IPS-18a (cell line): Measurements from ENCODE around the gene GALR3.
A peak's percentile ranks its signal among the peaks of the same experiment; 100 is the strongest.

Experiments
- H3K27ac ChIP-seq: one replicate; pipeline ENCODE4 v1.5.1; 2013; ENCODE audit warnings: low read length
- H3K27me3 ChIP-seq: one replicate; pipeline ENCODE4 v1.6.1; 2013; ENCODE audit warnings: mild to moderate bottlenecking, low read length; ENCODE audit not compliant: control insufficient read depth, insufficient read depth
- H3K36me3 ChIP-seq: one replicate; pipeline ENCODE4 v1.6.1; 2013; ENCODE audit warnings: low read depth, low read length; ENCODE audit not compliant: control insufficient read depth
- H3K4me1 ChIP-seq: one replicate; pipeline ENCODE4 v1.6.1; 2013; ENCODE audit warnings: low read depth, low read length; ENCODE audit not compliant: control insufficient read depth
- H3K4me3 ChIP-seq: one replicate; pipeline ENCODE4 v1.5.1; 2013; ENCODE audit warnings: low read length
- H3K9ac ChIP-seq: one replicate; pipeline ENCODE4 v1.6.1; 2013; ENCODE audit warnings: mild to moderate bottlenecking, low read length, moderate library complexity
- H3K9me3 ChIP-seq: one replicate; pipeline ENCODE4 v1.6.1; 2013; ENCODE audit warnings: low read depth, low read length; ENCODE audit not compliant: control insufficient read depth

GALR3 gene

GRCh38 chr22:37804881-37805809, 18.0 kb upstream of the GALR3 start:
- Histone ChIP-seq H3K27ac (no peak overlapping the region), H3K4me1 (peaks cover 34% of the 10 kb centered on the region), H3K27me3 (peaks cover 66% of the 10 kb centered on the region), H3K4me3 (peak overlapping the region; percentile 82), H3K9me3 (no peaks in the 10 kb centered on the region), H3K9ac (peak overlapping the region; percentile 65), H3K36me3 (no peaks in the 10 kb centered on the region)

GRCh38 chr22:37805810-37806277, 17.3 kb upstream of the GALR3 start:
- no peaks in the 10 kb centered on the region for H3K9me3 ChIP-seq
- peak overlapping the region; percentile 27 for H3K9ac ChIP-seq
- H3K27ac ChIP-seq: no peak overlapping the region
- peaks cover 34% of the 10 kb centered on the region for H3K4me1 ChIP-seq
- H3K27me3 ChIP-seq: peaks cover 66% of the 10 kb centered on the region
- H3K4me3 ChIP-seq: peak overlapping the region; percentile 82
- no peaks in the 10 kb centered on the region for H3K36me3 ChIP-seq

- H3K4me1 ChIP-seq: peaks cover 34% of the 10 kb centered on the region
- no peak overlapping the region for H3K27ac ChIP-seq
- peak overlapping the region; percentile 82 for H3K4me3 ChIP-seq
- peak overlapping the region; percentile 27 for H3K9ac ChIP-seq
- H3K9me3 ChIP-seq: no peaks in the 10 kb centered on the region
- H3K27me3 ChIP-seq: peaks cover 61% of the 10 kb centered on the region
- H3K36me3 ChIP-seq: no peaks in the 10 kb centered on the region
Measured at GRCh38 chr22:37806409-37807333, 16.5 kb upstream of the GALR3 start.

- Histone ChIP-seq H3K9ac (peak within 1 kb of the TSS; percentile 67), H3K9me3 (no peaks in the 10 kb centered on the region), H3K36me3 (no peaks in the 10 kb centered on the region), H3K27ac (no peak within 1 kb of the TSS), H3K4me1 (peaks cover 34% of the 10 kb centered on the region), H3K4me3 (peak within 1 kb of the TSS; percentile 82), H3K27me3 (peaks cover 59% of the 10 kb centered on the region)
Measured at GRCh38 chr22:37807410-37808293, 15.5 kb upstream of the GALR3 start, which contains the start of gene GCAT. TSS of gene GCAT (plus strand) at chr22:37807934. CDS start at chr22:37807968, 34 bp downstream.

GRCh38 chr22:37808294-37808657, 14.9 kb upstream of the GALR3 start:
- Histone ChIP-seq H3K27ac (no peak overlapping the region), H3K4me1 (peaks cover 30% of the 10 kb centered on the region), H3K4me3 (peak overlapping the region; percentile 82)

GRCh38 chr22:37809672-37810333, 13.4 kb upstream of the GALR3 start:
- Histone ChIP-seq H3K27ac (no peak overlapping the region), H3K4me1 (peaks cover 20% of the 10 kb centered on the region), H3K9me3 (no peaks in the 10 kb centered on the region), H3K36me3 (peaks cover under 1% of the 10 kb centered on the region), H3K9ac (no peak overlapping the region), H3K27me3 (peaks cover 38% of the 10 kb centered on the region), H3K4me3 (no peak overlapping the region)

More at GRCh38 chr22:37808294-37808657, 14.9 kb upstream of the GALR3 start:
- no peaks in the 10 kb centered on the region for H3K9me3 ChIP-seq
- H3K27me3 ChIP-seq: peaks cover 52% of the 10 kb centered on the region
- H3K36me3 ChIP-seq: no peaks in the 10 kb centered on the region
- H3K9ac ChIP-seq: peak overlapping the region; percentile 67

- H3K4me1 ChIP-seq: peaks cover 5% of the 10 kb centered on the region
- peaks cover 19% of the 10 kb centered on the region for H3K27me3 ChIP-seq
- no peak overlapping the region for H3K27ac ChIP-seq
- no peak overlapping the region for H3K4me3 ChIP-seq
- H3K9me3 ChIP-seq: no peaks in the 10 kb centered on the region
- no peak overlapping the region for H3K9ac ChIP-seq
- peaks cover 5% of the 10 kb centered on the region for H3K36me3 ChIP-seq
Measured at GRCh38 chr22:37811867-37812266, 11.3 kb upstream of the GALR3 start.

GRCh38 chr22:37812869-37813678, 10.1 kb upstream of the GALR3 start:
- H3K27ac ChIP-seq: no peak overlapping the region

GRCh38 chr22:37815593-37815992, 7.6 kb upstream of the GALR3 start:
- Histone ChIP-seq H3K27me3 (peaks cover 24% of the 10 kb centered on the region), H3K4me3 (no peak overlapping the region), H3K9ac (no peak overlapping the region), H3K27ac (no peak overlapping the region), H3K4me1 (peaks cover 8% of the 10 kb centered on the region), H3K36me3 (peaks cover 5% of the 10 kb centered on the region), H3K9me3 (no peaks in the 10 kb centered on the region)

More at GRCh38 chr22:37812869-37813678, 10.1 kb upstream of the GALR3 start:
- H3K36me3 ChIP-seq: peaks cover 5% of the 10 kb centered on the region
- no peak overlapping the region for H3K4me3 ChIP-seq
- H3K9me3 ChIP-seq: no peaks in the 10 kb centered on the region
- H3K9ac ChIP-seq: no peak overlapping the region
- H3K27me3 ChIP-seq: peaks cover 15% of the 10 kb centered on the region
- H3K4me1 ChIP-seq: peaks cover 6% of the 10 kb centered on the region
